K562 (cell line): ENCODE data around the gene WTIP. TPM values are rescaled to one million over a fixed set of nuclear protein-coding genes. Genes with fewer than 3 reads are reported as not detected.

Source experiments
- ATAC-seq: fragments of 200-7000 bp; cut with Tn5 transposase; 3 replicates; pipeline ENCODE4 v1.9.1; 2020; ENCODE audit warnings: moderate library complexity
- BruUV-seq: library from RNA; stranded (reverse); fragments of 400-500 nt; replicated peaks from 2 replicates; lab custom pipeline; 2021; lab: Mats Ljungman, UMichigan
- CTCF ChIA-PET: fragments of 300-600 bp; formaldehyde crosslinking; extraction: SDS; loops from one replicate; lab custom pipeline; 2021; ENCODE audit warnings: low intra/inter-chr PET ratio; lab: Yijun Ruan, JAX
- POLR2A ChIA-PET: fragments of 300-600, 350-650 bp; sonication (Branson Sonifier 250); formaldehyde crosslinking; extraction: SDS; loops from one replicate; lab custom pipeline; 2021; ENCODE audit warnings: antibody characterized with exemption, inconsistent platforms; lab: Yijun Ruan, JAX
- DNase-seq, 4 experiments: peaks; one replicate each; pipeline versions ENCODE4 v3.0.0 to v3.0.0-alpha.2; 2011 to 2018; ENCODE audit warnings: low spot score in 3 of 4, mixed read lengths in 3 of 4; ENCODE audit errors: extremely low read depth in 1 of 4
- FAIRE-seq: peaks from 2 replicates; lab custom pipeline; 2011; peaks lifted over from hg19 to GRCh38; lab: Jason Lieb, UNC
- H2AFZ ChIP-seq: 2 replicates; pipeline ENCODE4 v1.6.0; 2011; ENCODE audit warnings: low read depth, low read length, control low read depth, inconsistent platforms
- H3K27ac ChIP-seq: fragments of 200-600 bp; 3 replicates; pipeline ENCODE4 v1.8.0; 2011; ENCODE audit warnings: low read depth, mild to moderate bottlenecking, control low read depth, inconsistent platforms, low read length, moderate library complexity, mixed read lengths; ENCODE audit errors: extremely low read depth
- H3K27me3 ChIP-seq, 2 experiments: fragments of 300-600 bp in 1 of 2; 2 replicates in 1 of 2; 3 replicates in 1 of 2; pipeline versions ENCODE4 v1.6.0 to v1.8.0; 2011; ENCODE audit warnings: inconsistent platforms in 2 of 2, low read length in 2 of 2, mild to moderate bottlenecking in 1 of 2, mixed read lengths in 1 of 2, moderate library complexity in 1 of 2; ENCODE audit not compliant: control insufficient read depth in 2 of 2, insufficient read depth in 2 of 2
- H3K36me3 ChIP-seq: fragments of 300-600 bp; 3 replicates; pipeline ENCODE4 v1.8.0; 2011; ENCODE audit warnings: mild to moderate bottlenecking, low read length, inconsistent platforms; ENCODE audit not compliant: control insufficient read depth, insufficient read depth
- H3K4me1 ChIP-seq, 2 experiments: fragments of 200-600 bp in 1 of 2; replicated peaks in 1 of 2; 2 replicates in 1 of 2; 3 replicates in 1 of 2; pipeline versions ENCODE4 v1.5.1 to v1.8.0; 2011; ENCODE audit warnings: inconsistent platforms in 2 of 2, low read length in 2 of 2, mild to moderate bottlenecking in 1 of 2, mixed read lengths in 1 of 2, moderate library complexity in 1 of 2; ENCODE audit not compliant: control insufficient read depth in 2 of 2, insufficient read depth in 2 of 2
- H3K4me2 ChIP-seq: 2 replicates; pipeline ENCODE4 v1.6.1; 2011; ENCODE audit warnings: low read length, control low read depth, inconsistent platforms, mixed read lengths; ENCODE audit not compliant: insufficient read depth
- H3K4me3 ChIP-seq: fragments of 200-600 bp; sonication (generic), shearing (Covaris generic); 2 replicates; pipeline ENCODE4 v1.5.1; 2016; ENCODE audit warnings: control low read depth, inconsistent platforms
- H3K79me2 ChIP-seq: fragments of 200-600 bp; 3 replicates; pipeline ENCODE4 v1.8.0; 2011; ENCODE audit warnings: low read length, inconsistent platforms; ENCODE audit not compliant: control insufficient read depth, insufficient read depth
- H3K9ac ChIP-seq, 2 experiments: 2 replicates each; pipeline versions ENCODE4 v1.6.0 to v1.6.1; 2011; ENCODE audit warnings: low read depth in 2 of 2, low read length in 2 of 2, control low read depth in 1 of 2, inconsistent platforms in 1 of 2, mild to moderate bottlenecking in 1 of 2, mixed read lengths in 1 of 2; ENCODE audit not compliant: insufficient read depth in 1 of 2
- H3K9me1 ChIP-seq: one replicate; pipeline ENCODE4 v1.6.0; 2011; ENCODE audit warnings: inconsistent platforms, mild to moderate bottlenecking, low read length, moderate library complexity; ENCODE audit not compliant: control insufficient read depth, insufficient read depth
- H3K9me3 ChIP-seq: replicated peaks from 2 replicates; pipeline ENCODE4 v1.5.1; 2011; ENCODE audit warnings: low read depth, low read length, inconsistent platforms; ENCODE audit not compliant: control insufficient read depth, insufficient read depth
- H4K20me1 ChIP-seq: replicated peaks from 2 replicates; pipeline ENCODE4 v1.6.1; 2011; ENCODE audit warnings: low read length, inconsistent platforms, mixed read lengths; ENCODE audit not compliant: control insufficient read depth, insufficient read depth
- ARNT ChIP-seq, 2 experiments: fragments of 450-650 bp; IDR thresholded peaks; 2 replicates each; pipeline ENCODE4 v1.6.1; 2016; ENCODE audit warnings: mild to moderate bottlenecking in 1 of 2
- ATF3 ChIP-seq, 2 experiments: fragments of 450-650 bp in 1 of 2; sonication (generic) in 1 of 2; formaldehyde crosslinking in 1 of 2; IDR thresholded peaks in 1 of 2; conservative IDR thresholded peaks in 1 of 2; 2 replicates each; pipeline versions ENCODE4 v1.6.1 to v1.8.1; 2016 to 2023; ENCODE audit warnings: mild to moderate bottlenecking in 2 of 2, moderate library complexity in 2 of 2, inconsistent platforms in 1 of 2, missing genetic modification reagents in 1 of 2
- ATF7 ChIP-seq: fragments of 450-650 bp; IDR thresholded peaks from 2 replicates; pipeline ENCODE4 v1.7.1; 2014; ENCODE audit warnings: mild to moderate bottlenecking, moderate library complexity
- CCAR2 ChIP-seq: fragments of 200-400 bp; formaldehyde crosslinking; IDR thresholded peaks from 2 replicates; pipeline ENCODE4 v1.6.1; 2017; ENCODE audit warnings: mild to moderate bottlenecking, low read depth, low read length
- CHD1 ChIP-seq: fragments of 200-600 bp; sonication (generic); IDR thresholded peaks from one replicate; pipeline ENCODE4 v1.6.1; 2012; ENCODE audit warnings: mild to moderate bottlenecking, moderate library complexity, low read length, inconsistent platforms
- EZH2 ChIP-seq: IDR thresholded peaks from 2 replicates; pipeline ENCODE4 v1.6.1; 2012; ENCODE audit warnings: low read depth, mild to moderate bottlenecking, inconsistent platforms, low read length, borderline replicate concordance
- FOS ChIP-seq: IDR thresholded peaks from 3 replicates; pipeline ENCODE4 v1.6.1; 2011; ENCODE audit not compliant: insufficient read length; ENCODE audit errors: extremely low read depth
- KDM5B ChIP-seq: fragments of 200-600 bp; sonication (generic); IDR thresholded peaks from 2 replicates; pipeline ENCODE4 v1.6.1; 2012; ENCODE audit warnings: low read depth, mild to moderate bottlenecking, moderate library complexity, low read length, control low read depth, inconsistent platforms; ENCODE audit not compliant: insufficient replicate concordance
- LCOR ChIP-seq: sonication (generic); formaldehyde crosslinking; IDR thresholded peaks from 2 replicates; pipeline ENCODE4 v1.8.0; 2022; ENCODE audit warnings: mild to moderate bottlenecking, missing genetic modification reagents
- MAFK ChIP-seq: IDR thresholded peaks from 2 replicates; pipeline ENCODE4 v1.6.1; 2011; ENCODE audit warnings: low read length, improper control_type of control experiment
- MCM5 ChIP-seq: fragments of 450-650 bp; IDR thresholded peaks from 2 replicates; pipeline ENCODE4 v1.6.1; 2016; ENCODE audit warnings: low read depth
- SMARCA4 ChIP-seq: fragments of 450-650 bp; IDR thresholded peaks from 2 replicates; pipeline ENCODE4 v1.6.1; 2016
- TEAD1 ChIP-seq, 2 experiments: fragments of 450-650 bp in 1 of 2; sonication (generic) in 1 of 2; formaldehyde crosslinking; IDR thresholded peaks; 2 replicates each; pipeline versions ENCODE4 v1.4.0 to v1.8.0; 2020 to 2022; ENCODE audit warnings: mild to moderate bottlenecking in 2 of 2, missing genetic modification reagents in 1 of 2
- TEAD2 ChIP-seq: fragments of 450-650 bp; IDR thresholded peaks from 2 replicates; pipeline ENCODE4 v1.6.1; 2016; ENCODE audit warnings: missing genetic modification characterization, control low read depth, missing compliant biosample characterization
- THAP12 ChIP-seq: fragments of 250-450 bp; sonication (Bioruptor Pico); IDR thresholded peaks from 2 replicates; pipeline ENCODE4 v1.9.0; 2021; ENCODE audit warnings: mild to moderate bottlenecking, inconsistent platforms
- ZNF253 ChIP-seq: fragments of 250-450 bp; sonication (Bioruptor Pico); conservative IDR thresholded peaks from 2 replicates; pipeline ENCODE4 v1.6.1; 2021; ENCODE audit warnings: mild to moderate bottlenecking
- ZNF445 ChIP-seq: fragments of 250-450 bp; sonication (Bioruptor Pico); IDR thresholded peaks from 2 replicates; pipeline ENCODE4 v1.4.0; 2020; ENCODE audit warnings: low read depth, mild to moderate bottlenecking, moderate library complexity
- ZNF507 ChIP-seq: conservative IDR thresholded peaks from 2 replicates; pipeline ENCODE4 v1.6.1; 2017; ENCODE audit warnings: missing genetic modification characterization, missing compliant biosample characterization
- ZNF511 ChIP-seq: sonication (generic); formaldehyde crosslinking; IDR thresholded peaks from 2 replicates; pipeline ENCODE4 v1.8.0; 2022; ENCODE audit warnings: mild to moderate bottlenecking, missing genetic modification reagents
- ZNF707 ChIP-seq: fragments of 250-450 bp; sonication (Bioruptor Pico); conservative IDR thresholded peaks from 2 replicates; pipeline ENCODE4 v1.8.0; 2022; ENCODE audit warnings: inconsistent platforms, mild to moderate bottlenecking, moderate library complexity
- WGBS: fragments of 100-300 bp; shearing (Covaris generic); methylation state at CpG from one replicate; pipeline ENCODE4 v1.1.6; 2016; ENCODE audit warnings: low coverage, mixed read lengths; ENCODE audit not compliant: insufficient coverage; ENCODE audit errors: missing lambda C conversion rate; 5-methylcytosine and 5-hydroxymethylcytosine counted together
- in situ Hi-C: fragments of 300-500 bp; cut with MboI; formaldehyde crosslinking; loops from 4 replicates; pipeline ENCODE4 v1.15.0; 2018; ENCODE audit warnings: inconsistent platforms, mixed read lengths
- intact Hi-C: fragments of 100-400 bp; cut with micrococcal nuclease; formaldehyde crosslinking; loops from 2 replicates; pipeline ENCODE4 v1.14.2; 2022
- polyA plus RNA-seq, 8 experiments: library from polyadenylated mRNA; depleted of rRNA in 4 of 8; stranded (reverse) in 5 of 8; unstranded in 3 of 8; fragments of >200 nt; fragmentation: Nextera tagmentation in 2 of 8; fragmentation: Illumina TruSeq in 1 of 8; extraction: Ambion mirVana in 2 of 8; extraction: Trizol in 1 of 8; gene quantifications; 2 replicates each; pipeline versions ENCODE4 v1.2.1 to v1.2.3, GENCODE V29; 2011 to 2014; ENCODE audit warnings: inconsistent platforms in 1 of 8, missing spikeins in 1 of 8
- total RNA-seq, 7 experiments: library from RNA; depleted of rRNA in 6 of 7; stranded (reverse); fragments of >200 nt in 6 of 7; fragmentation: Illumina TruSeq in 2 of 7; extraction: Trizol in 2 of 7; gene quantifications; 2 replicates each; pipeline versions ENCODE4 v1.2.1 to v1.2.3, GENCODE V29; 2011 to 2021; ENCODE audit warnings: low replicate concordance in 1 of 7

The WTIP gene
- total and polyA plus RNA-seq, 9 of the 15 experiments (the other 6 are each of a cell fraction or from before 2014, with no cell fraction given), result under 0.01 to 0.54 (median 0.27) TPM; not detected in 1

GRCh38 chr19:34493649-34494044 lies 12.1 kb downstream of the WTIP start:
- ChIA-PET CTCF (no interaction called here), POLR2A (interaction anchor here (0.7 to 1.0 kb wide), 4 partner anchors 9 to 376 kb away, joined by 3 to 4 read pairs (median 3); no protein-coding TSS in a partner anchor)
- Histone ChIP-seq H3K4me2 (no peak overlapping the region), H3K9ac (no peak overlapping the region), H3K27me3 (peaks cover 7 to 14% of the 10 kb centered on the region in 2 experiments; a peak in 4 of 5 replicates), H3K4me3 (no peak overlapping the region), H2AFZ (no peak overlapping the region), H3K9me3 (no peaks in the 10 kb centered on the region), H3K4me1 (peaks cover 0 to 21% of the 10 kb centered on the region in 2 experiments; a peak in 3 of 5 replicates), H3K79me2 (no peaks in the 10 kb centered on the region), H3K36me3 (no peaks in the 10 kb centered on the region), H3K27ac (no peak overlapping the region), H3K9me1 (no peaks in the 10 kb centered on the region), H4K20me1 (no peaks in the 10 kb centered on the region; the same call in 1 of the 2 replicates)
- no peak for ATAC-seq
- no peak for TF ChIP-seq TEAD2 (tag)
- no peak for TF ChIP-seq MCM5
- TF ChIP-seq LCOR (CRISPR knock-in tag), result no peak
- no peak for TF ChIP-seq ATF3 (IDR thresholded peaks at IDR 0.05)
- no peak for TF ChIP-seq ATF3 (CRISPR knock-in tag; conservative IDR thresholded peaks at IDR 0.05)
- no peak for TF ChIP-seq ZNF707 (CRISPR knock-in tag)
- TF ChIP-seq TEAD1 (CRISPR knock-in tag; IDR thresholded peaks at IDR 0.05), result no peak
- TF ChIP-seq ZNF511 (CRISPR knock-in tag), result no peak
- no peak for TF ChIP-seq FOS
- no peak for TF ChIP-seq SMARCA4
- no peak for TF ChIP-seq CCAR2
- TF ChIP-seq ZNF253 (CRISPR knock-in tag), result no peak
- no peak for TF ChIP-seq ZNF445 (CRISPR knock-in tag)
- TF ChIP-seq MAFK, result no peak
- no peak for TF ChIP-seq THAP12 (CRISPR knock-in tag)
- TF ChIP-seq ZNF507 (tag), result no peak
- no peak for TF ChIP-seq KDM5B
- no peak for TF ChIP-seq ARNT (IDR thresholded peaks at IDR 0.05)
- TF ChIP-seq ATF7, result no peak
- TF ChIP-seq CHD1, result no peak
- TF ChIP-seq EZH2, result no peak
- WGBS, result 41% methylated on average over 6 of the region's 7 CpGs
- DNase-seq, result no peak
- in situ Hi-C loops, result no loop called here
- no peak for FAIRE-seq
- no TSS peak for BruUV-seq
- intact Hi-C loops, result no loop called here
